Measurements from ENCODE around the gene DIPK2A.

- TF ChIP-seq, protein P1, sequence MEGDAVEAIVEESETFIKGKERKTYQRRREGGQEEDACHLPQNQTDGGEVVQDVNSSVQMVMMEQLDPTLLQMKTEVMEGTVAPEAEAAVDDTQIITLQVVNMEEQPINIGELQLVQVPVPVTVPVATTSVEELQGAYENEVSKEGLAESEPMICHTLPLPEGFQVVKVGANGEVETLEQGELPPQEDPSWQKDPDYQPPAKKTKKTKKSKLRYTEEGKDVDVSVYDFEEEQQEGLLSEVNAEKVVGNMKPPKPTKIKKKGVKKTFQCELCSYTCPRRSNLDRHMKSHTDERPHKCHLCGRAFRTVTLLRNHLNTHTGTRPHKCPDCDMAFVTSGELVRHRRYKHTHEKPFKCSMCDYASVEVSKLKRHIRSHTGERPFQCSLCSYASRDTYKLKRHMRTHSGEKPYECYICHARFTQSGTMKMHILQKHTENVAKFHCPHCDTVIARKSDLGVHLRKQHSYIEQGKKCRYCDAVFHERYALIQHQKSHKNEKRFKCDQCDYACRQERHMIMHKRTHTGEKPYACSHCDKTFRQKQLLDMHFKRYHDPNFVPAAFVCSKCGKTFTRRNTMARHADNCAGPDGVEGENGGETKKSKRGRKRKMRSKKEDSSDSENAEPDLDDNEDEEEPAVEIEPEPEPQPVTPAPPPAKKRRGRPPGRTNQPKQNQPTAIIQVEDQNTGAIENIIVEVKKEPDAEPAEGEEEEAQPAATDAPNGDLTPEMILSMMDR (IDR thresholded peaks at IDR 0.05; ENCODE audit: low read depth, low read length) = no peak
- no peak for TF ChIP-seq POLR2A (IDR thresholded peaks at IDR 0.05; ENCODE audit: extremely low read depth, insufficient read length)
- TF ChIP-seq, protein P2, sequence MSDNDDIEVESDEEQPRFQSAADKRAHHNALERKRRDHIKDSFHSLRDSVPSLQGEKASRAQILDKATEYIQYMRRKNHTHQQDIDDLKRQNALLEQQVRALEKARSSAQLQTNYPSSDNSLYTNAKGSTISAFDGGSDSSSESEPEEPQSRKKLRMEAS (IDR thresholded peaks at IDR 0.05; ENCODE audit: low read depth, low read length) = no peak
Measured at GRCh38 chr3:143991713-143992112, 20.1 kb downstream of the DIPK2A start.

All from NB4 (cell line).